IPS DF 19.7 (cell line): Measurements from ENCODE around the gene BCAS4.

Experiments
- DNase-seq: peaks from one replicate; pipeline ENCODE4 v3.0.0-alpha.2; 2013; ENCODE audit warnings: low read depth, low spot score

The BCAS4 gene

DNA sequence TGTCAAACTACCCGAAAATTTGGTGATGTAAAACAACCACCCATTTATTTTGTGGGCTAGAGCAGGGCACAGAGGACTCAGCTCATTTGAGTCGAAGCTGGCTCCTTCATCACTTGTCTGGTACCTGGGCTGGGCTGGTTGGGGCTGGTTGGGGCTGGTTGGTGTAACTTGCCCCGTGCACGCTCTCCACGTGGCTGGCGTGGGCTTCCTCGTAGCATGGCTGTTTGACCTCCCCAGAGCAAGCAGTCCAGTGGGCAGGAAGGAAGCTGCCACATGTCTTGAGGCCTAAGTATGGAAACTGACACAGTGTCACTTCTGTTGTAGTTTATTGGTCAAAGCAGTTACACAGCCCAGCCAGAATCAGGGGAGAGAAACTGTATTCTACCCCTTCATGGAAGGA, 27.1 kb downstream of the BCAS4 start:
- DNase-seq: no peak

DNA sequence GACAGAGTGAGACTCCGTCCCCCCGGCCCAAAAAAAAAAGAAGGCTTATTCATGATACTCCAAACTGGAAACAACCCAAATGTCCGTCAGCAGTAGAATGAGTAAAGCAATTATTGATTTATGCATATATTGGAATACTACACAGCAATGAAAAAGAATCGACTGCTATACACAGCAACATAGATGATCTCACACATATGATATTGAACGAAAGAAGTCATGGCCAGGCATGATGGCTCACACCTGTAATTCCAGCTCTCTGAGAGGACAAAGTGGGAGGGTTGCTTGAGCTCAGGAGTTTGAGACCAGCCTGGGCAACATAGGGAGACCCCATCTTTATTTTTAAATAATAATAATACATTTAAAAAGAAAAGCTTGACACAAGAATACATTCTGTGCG, 28.5 kb downstream of the BCAS4 start:
- no peak for DNase-seq

DNA sequence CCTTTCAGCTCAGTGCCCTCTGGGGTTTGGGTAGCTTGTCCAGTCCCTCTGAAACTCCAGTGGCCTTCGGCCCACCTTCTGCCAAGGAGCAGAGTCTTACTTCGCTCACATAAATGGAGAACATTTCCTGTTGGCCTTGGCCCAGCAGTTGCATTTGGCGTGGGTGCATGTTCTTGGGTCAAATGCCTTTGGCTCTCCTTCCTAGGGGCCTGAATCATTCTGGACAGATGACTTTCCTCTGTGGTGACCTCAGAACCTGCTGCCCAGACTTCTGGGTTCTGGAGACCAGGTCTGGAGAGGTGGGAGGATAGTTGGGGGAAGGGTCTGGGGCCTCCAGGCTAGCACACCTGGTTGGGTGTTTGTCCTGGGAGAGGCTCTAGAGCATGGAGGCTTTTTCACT, 29.3 kb downstream of the BCAS4 start:
- DNase-seq: no peak

DNA sequence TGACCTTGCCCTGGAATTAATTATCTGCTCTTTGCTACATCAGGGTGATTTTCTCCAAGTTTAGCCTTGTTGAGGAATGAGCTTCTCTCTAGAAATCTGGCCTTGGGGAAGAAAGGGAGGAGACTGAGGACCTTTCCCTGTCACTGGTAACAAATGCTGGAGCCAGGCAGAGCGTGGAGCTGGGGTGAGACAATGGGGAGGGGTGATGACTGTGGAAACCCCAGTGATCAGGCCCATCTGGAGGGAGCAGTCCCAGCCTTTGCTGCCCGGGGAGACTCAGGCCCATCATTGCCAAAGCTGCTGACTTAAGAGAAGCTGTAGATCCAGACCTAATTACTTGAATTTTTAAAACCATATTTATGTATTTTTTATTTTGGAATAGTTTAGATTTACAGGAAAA, 31.3 kb downstream of the BCAS4 start:
- DNase-seq: no peak

GRCh38 chr20:50828363-50829136, 33.7 kb downstream of the BCAS4 start:
- no peak for DNase-seq

- DNase-seq: no peak
Measured at GRCh38 chr20:50831622-50832021, 36.8 kb downstream of the BCAS4 start.

DNA sequence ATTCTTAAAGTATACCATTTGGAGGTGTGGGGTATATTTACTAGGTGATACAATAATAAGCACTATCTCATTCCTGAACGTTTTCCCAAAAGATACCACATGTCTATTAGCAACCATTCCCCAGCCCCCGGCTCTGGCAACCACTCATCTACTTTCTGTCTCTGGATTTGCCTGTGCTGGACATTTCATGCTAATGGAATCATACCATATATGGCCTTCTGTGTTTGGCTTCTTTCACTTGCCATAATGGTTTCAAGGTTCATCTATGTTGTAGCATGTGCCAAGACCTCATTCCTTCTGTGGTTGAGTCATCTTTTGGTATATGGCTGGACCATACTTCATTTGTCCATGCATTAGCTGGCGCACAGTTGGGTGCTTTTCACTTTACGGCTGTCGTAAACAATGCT, 39.7 kb downstream of the BCAS4 start:
- no peak for DNase-seq

GRCh38 chr20:50837532-50838321, 42.9 kb downstream of the BCAS4 start:
- no peak for DNase-seq

DNA sequence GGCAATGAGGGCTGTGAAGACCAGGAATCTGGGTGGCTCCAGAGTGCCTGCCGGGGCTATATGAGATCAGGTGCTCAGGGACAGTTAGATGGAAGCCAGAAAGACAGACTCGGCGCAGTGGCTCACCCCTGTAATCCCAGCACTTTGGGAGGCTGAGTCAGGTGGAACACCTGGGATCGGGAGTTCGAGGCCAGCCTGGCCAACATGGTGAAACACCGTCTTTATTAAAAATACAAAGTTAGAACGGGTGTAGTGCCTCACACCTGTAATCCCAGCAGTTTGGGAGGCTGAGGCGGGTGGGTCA, 43.4 kb downstream of the BCAS4 start:
- DNase-seq: no peak

DNA sequence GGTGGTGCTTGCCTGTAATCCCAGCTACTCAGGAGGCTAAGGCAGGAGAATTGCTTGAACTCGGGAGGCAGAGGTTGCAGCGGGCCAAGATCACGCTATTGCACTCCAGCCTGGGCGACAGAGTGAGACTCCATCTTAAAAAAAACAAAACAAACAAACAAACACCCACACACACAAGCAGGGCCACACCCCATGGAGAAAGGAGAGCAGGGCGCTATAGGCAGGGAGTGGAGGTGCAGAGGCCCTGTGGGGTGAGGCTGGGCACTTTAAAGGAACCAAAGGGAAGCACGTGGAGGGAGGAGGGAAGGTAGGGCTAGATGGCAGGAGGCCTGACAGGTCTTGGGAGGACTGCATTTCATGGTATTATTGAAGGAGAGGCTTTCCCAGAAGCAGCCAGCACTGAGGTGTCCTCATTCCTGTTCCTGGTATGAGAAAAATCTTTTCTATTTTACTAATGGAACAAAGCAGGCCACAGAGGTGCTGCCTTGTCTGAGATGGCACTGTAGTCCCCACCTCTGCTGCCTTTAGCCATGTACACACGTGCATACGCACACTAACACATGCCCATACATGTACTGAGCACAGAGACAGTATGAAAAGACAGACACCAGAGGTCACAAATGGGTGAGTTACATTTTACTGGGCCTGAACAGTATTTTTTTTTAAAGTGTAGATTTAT, 44.0 kb downstream of the BCAS4 start:
- no peak for DNase-seq

GRCh38 chr20:50842821-50843220, 48.0 kb downstream of the BCAS4 start:
- no peak for DNase-seq

DNA sequence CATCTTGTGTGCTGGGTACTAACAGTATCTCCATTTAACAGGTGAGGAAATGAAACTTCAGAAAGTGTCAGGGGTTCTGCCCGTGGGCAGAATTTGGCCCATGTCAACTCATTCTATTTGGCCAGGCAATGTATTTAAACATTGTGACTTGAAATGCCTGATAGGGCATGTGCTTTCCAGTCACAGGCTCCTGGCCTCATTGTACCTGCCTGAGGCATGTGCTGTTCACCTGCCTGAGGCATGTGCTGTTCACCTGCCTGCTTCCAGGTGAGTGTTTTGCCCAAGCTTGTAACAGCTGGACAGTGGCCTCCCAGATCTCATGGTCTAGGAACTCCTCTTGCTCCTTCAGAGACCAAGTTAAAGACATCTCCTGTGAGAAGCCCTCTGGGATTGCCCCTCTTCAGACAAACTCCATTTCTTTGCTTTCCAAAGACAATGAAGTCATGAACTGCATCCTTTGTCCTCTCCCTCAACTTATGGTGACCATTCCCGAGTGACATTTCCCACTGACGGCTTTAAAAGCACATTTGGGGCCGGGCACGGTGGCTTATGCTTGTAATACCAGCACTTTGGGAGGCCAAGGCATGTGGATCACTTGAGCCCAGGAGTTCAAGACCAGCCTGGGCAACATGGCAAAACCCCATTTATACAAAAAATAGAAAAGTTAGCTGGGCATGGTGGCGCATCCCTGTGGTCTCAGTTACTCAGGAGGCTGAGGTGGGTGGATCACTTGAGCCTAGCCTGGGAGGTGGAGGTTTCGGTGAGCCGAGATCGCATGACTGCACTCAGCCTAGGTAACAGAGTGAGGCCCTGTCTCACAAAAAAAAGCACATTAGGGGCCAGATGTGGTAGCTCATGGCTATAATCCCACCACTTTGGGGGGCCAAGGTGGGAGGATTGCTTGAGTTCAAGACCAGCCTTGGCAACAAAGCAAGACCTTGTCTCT, 48.7 kb downstream of the BCAS4 start:
- no peak for DNase-seq

DNA sequence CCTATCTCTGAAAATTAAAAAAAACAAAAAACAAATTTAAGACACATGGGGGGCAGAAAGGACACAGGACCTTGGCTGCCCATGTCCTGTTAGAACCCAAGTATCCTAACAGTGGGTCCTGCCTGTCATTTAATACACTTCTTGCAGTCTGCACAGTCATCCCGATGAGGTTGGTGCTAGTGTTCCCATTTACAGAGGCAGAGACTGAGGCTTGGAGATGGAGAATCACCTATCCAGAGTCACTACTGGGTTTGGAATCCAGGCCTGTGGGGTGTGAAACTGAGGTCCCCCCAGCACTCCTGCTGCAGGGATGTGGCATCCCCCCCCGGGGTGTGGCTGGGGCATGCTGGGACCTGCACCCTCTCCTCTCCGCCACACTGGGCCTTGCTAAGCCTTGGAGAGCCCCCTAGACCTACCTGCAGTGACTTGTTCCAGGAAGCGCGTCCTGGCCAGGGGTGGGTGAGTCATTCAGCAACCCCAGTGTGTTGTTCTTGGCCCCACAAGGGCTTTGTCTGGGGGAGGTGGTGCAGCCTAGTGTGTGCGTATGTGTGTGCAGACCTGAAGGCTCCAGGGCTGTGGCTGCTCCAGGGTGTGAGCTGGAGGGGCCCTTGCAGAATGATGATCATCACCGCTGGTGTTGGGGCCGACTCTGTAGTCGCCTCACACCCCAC, 49.7 kb downstream of the BCAS4 start:
- no peak for DNase-seq

DNA sequence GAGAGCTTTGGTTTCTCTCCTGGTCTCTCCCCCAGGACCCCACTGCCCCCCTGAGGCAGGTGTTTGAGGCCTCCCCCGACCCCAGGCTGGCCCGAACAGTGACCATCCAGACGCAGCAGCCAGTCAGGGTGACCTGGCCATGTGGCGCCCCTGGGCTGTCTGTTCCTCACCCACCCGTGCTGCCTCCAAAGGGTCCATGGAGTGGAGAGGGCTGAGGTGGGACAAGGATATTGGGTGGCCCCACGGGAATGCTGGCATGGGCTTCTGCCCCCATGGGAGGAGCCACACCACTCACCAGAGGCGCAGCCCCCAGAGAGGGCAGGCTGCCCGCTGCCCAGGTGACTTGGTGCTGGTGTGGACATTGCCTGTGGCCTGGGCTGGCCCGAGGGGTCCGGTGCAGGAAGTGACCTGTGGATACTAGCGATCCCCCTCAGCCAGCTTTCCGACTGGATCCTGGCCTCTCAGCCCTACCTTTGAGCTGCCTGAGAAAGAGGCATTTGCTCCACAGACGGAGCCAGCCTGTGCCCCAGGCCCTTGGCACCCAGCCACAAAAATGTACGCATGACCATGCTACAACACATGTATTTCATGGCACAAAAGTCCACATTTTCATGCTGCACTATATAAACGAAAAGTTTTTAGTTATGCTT, 50.8 kb downstream of the BCAS4 start:
- no peak for DNase-seq

GRCh38 chr20:50848341-50848808, 53.5 kb downstream of the BCAS4 start:
- DNase-seq: no peak

DNA sequence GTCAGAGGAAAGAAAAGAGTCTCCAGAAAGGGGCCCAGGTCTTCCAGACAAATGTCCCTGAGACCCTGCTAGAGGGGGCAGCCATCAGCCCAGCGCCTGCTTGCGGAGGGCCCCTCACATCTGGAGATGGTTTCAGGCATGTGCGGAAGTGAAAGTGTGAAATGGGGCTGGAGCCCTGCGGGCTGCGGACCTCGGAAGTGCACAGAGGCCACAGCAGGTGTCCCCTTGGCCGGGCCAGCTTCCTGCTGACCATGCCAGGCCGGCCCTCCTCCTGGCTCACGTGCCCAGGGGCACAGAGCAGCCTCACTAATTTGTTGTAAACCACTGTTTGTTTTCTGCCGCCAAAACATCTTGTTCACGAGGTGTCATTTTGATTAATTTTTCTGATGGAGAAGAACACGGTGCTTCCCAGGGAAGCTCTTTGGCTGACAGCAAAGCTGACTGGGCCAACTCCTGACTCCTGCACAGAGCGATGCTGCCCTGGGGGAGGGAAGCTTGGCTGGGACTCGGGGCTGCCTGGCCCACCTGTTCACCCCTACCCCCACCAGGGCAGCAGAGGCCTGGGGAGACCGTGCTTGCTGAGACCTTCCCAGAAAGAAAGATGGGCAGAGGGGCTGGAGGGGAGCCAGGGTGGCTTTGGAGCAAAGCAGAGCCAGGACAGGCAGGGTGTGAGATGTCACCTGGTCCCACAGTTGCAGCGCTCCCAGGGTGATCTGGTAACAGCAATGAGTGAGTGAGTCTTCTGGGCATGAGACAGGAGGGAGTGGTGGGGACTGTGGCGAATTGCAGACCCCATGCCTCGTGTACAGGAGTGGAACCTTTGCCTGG, 54.2 kb downstream of the BCAS4 start:
- no peak for DNase-seq

GRCh38 chr20:50850721-50851286, 55.9 kb downstream of the BCAS4 start:
- no peak for DNase-seq

DNA sequence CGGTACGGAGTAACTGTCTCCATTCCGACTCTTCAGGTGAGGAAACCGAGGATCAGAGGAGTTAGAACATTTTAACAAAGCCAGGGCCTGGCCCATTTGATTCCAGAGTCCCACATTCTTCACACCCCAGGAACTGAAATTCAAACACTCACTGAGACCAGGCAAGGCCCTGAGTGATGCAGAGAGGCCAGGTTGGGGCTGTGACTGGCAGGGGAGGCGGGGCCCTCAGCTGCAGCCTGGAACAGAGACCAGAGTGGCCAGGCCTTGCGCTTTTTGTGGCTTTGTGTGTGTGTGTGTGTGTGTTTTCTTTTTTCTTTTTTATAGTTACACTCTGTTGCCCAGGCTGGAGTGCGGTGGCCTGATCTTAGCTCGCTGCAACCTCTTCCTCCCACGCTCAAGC, 57.2 kb downstream of the BCAS4 start:
- DNase-seq: no peak
